ENCODE measurements around the gene FAM3C.
"Not testable (repeated sequence)": the region's sequence is repeated elsewhere in the genome, so short reads cannot be mapped to it uniquely, and the experiment has no call there.

Gene FAM3C
- total RNA-seq, result 11.0 to 29.3 (median 14.5) reads per million in 3 experiments

GRCh38 chr7:121395961-121396757 lies at the start of gene FAM3C:
Gene FAM3C, minus strand, starts transcription at chr7:121396308. Its CDS starts 13,339 bp downstream, at chr7:121382969.
- peak; percentile 71 for DNase-seq

- peak; percentile 47 for DNase-seq
Measured at GRCh38 chr7:121442845-121443244, 46.7 kb upstream of the FAM3C start.

- DNase-seq, result no peak
Measured at GRCh38 chr7:121440857-121441503, 44.9 kb upstream of the FAM3C start.

GRCh38 chr7:121438043-121438955 lies 42.2 kb upstream of the FAM3C start:
- peak; percentile 76 for DNase-seq

DNA sequence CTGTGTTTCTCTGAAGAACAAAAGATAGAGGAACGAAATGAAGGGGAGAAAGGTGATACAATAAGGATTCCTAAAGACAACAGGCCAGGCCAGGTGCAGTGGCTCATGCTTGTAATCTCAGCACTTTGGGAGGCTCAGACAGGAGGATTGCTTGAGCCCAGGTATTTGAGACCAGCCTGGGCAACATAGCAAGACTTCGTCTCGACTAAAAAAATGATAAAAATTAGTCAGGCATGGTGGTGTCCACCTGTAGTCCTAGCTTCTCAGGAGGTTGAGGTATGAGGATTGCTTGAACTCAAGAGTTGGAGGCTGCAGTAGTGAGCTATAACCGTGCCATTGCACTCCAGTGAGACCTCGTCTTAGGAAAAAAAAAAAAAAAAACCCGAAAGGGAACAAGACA lies 41.4 kb upstream of the FAM3C start:
- DNase-seq, result no peak

DNA sequence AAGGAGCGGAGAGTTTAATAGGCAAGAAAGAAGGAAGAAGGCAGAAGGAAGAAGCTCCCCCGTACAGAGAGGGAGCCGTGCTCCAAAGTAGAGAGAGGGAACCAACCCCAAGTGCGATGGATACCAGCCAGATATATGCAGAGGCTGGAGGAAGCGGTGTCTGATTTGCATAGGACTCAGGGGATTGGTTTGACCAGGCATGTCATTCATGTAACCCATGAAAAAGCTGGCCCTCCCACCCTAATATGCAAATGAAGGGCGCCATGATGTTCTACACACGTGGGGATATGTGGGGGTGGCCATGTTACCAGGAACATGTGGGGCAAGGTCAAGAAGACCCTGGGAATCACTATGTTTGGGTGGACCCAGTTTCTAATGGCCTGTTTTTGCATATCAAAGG lies 40.6 kb upstream of the FAM3C start:
- no peak for DNase-seq

GRCh38 chr7:121436136-121436535 lies 40.0 kb upstream of the FAM3C start:
- DNase-seq, result no peak

- DNase-seq, result no peak
Measured at GRCh38 chr7:121433775-121434174, 37.7 kb upstream of the FAM3C start.

- not testable (repeated sequence) for DNase-seq
Measured at GRCh38 chr7:121432486-121432885, 36.4 kb upstream of the FAM3C start.

- no peak for DNase-seq
Measured at GRCh38 chr7:121431996-121432395, 35.9 kb upstream of the FAM3C start.

DNA sequence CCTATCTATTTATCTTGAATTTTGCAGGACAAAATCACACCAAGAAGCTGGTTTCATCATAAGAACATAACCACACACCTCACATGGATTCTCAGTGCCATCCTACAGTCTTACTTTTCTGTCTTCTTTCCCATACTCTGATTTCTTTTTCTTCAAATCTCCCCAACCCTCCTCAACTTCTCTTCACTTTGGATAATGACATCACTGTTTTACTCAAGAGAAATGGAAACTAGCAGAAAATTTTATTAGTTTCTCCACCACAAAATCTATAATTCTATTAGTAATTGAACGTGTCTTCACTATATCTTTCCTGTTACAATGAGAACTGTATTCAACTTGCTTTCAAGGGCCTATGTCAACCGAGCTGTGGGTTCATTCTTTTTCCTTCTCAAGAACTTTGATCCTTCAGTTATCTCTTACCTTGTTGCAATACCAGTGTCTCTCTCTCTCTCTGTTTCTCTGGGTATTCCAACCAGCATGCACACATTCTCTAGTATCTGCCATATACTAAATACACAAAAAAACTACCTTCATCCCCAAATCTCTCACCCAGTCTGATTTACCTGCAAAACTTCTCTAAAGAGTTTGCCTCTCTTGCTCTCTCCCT lies 35.4 kb upstream of the FAM3C start:
- DNase-seq, result no peak

GRCh38 chr7:121430558-121430957 lies 34.5 kb upstream of the FAM3C start:
- DNase-seq, result no peak

- no peak for DNase-seq
Measured at GRCh38 chr7:121429798-121430197, 33.7 kb upstream of the FAM3C start.

DNA sequence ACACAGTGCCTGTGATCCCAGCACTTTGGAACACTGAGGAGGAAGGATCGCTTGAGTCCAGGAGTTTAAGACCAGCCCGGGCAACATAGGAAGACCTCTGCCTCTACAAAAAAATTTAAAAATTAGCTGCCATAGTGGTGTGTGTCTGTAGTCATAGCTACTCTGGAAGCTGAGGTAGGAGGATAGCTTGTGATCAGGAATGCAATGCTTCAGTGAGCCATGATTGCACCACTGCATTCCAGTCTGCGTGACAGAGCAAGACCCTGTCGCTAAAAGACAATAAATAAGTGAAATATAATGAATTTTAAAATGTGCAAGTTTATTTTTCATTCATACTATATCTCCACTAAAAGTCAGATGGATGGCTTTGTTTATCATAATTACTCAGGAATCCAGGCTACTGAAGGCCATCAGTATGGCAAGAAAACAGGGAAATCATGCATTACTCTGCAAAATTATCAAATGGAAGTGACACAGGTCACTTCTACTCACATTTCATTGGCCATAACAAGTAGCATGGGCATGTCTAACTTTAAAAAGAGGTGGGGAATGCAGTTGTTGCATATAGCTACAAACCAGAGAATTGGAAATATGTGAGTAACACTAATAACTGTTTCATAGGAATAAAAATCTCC lies 32.9 kb upstream of the FAM3C start:
- no peak for DNase-seq

DNA sequence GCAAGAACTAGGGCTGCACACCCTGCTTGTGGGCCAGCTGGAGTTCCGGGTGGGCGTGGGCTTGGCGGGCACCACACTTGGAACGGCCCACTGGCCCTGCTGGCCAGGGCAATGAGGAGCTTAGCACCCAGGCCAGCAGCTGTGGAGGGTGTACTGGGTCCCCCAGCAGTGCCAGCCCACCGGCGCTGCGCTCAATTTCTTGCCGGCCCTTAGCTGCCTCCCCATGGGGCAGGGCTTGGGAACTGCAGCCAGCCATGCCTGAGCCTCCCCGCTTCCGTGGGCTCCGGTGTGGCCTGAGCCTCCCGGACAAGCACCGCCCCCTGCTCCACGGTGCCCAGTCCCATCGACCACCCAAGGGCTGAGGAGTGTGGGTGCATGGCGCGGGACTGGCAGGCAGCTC lies 25.6 kb upstream of the FAM3C start:
- not testable (repeated sequence) for DNase-seq

- DNase-seq, result no peak
Measured at GRCh38 chr7:121420976-121421375, 24.9 kb upstream of the FAM3C start.

DNA sequence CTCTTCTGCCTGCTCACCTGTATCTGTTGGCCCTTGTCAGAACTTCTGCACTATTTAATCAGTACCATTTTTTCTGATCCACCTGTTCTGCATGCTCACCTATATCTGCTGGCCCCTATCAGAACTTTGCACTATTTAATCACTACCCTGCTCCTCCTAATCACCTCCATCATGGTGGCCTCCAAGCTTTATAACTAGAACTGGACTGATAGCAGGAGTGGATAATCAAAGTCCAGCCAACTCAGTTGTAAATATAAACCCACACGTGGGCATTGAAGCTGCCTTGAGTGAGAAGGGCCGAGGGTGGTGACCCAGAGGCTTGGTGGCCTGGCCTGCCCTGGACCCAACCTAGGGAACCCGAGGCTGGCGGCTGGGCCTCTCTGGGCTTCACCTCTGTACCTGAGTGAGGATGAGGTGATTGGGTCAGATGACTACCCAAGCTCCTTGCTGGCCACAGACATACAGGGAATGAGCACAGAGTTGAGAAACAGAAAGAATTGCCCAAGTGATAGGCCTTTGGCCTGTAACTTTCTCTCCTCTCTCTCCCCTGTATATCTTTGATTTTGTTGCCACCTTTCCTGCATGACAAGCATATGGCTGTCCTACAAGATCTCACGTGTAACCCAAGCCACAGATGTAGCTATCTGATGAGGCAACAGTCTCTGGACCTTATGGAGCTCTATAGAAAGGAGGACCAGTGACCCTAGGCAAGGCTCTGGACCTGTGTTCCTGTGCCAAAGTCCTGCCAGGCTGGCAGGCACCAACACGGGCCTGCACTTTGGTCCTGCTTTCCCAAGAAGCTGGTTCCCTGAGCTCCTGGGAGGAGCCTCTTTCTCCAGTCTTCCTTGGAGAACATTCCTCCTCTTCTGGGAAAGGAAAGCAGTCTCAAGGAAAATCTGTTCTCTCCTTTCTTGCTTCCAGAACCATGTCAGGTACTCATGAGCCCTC lies 23.4 kb upstream of the FAM3C start:
- no peak for DNase-seq

- DNase-seq, result no peak
Measured at GRCh38 chr7:121416533-121416932, 20.4 kb upstream of the FAM3C start.

DNA sequence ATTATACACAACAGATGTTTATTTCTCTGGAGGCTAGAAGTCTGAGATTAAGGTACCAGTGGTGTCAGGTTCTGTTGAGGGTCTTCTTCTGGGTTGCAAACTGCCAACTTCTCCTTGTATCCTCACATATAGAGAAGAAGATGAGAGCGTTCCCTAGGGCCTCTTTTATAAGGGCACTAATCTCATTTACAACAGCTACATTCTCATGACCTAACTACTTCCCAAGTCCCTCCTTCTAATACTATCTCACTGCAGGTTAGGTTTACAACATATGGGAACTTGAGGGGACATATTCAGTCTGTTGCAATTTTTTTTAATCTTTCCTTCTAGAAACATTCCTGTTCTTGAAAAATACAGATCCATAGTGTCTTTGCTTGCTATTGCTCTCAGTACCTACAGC lies 18.3 kb upstream of the FAM3C start:
- DNase-seq, result no peak

- DNase-seq, result no peak
Measured at GRCh38 chr7:121411597-121411979, 15.5 kb upstream of the FAM3C start.

Data from central memory CD4-positive, alpha-beta T cell (primary cell).